Mucosa of rectum (tissue), 2 donors: ENCODE results near the gene MYO15B.
"Not testable (repeated sequence)": the region's sequence is repeated elsewhere in the genome, so short reads cannot be mapped to it uniquely, and the experiment has no call there.

Experiments
- H3K27ac ChIP-seq, 2 donors: one replicate each; pipeline ENCODE4 v1.7.0; 2013; ENCODE audit warnings: inconsistent platforms in 2 of 2, low read depth in 2 of 2, low read length in 2 of 2
- H3K27me3 ChIP-seq, 2 donors: one replicate each; pipeline ENCODE4 v1.7.0; 2013; ENCODE audit warnings: low read length in 2 of 2; ENCODE audit not compliant: control insufficient read depth in 2 of 2, insufficient read depth in 2 of 2
- H3K36me3 ChIP-seq, 2 donors: one replicate each; pipeline ENCODE4 v1.7.0; 2013; ENCODE audit warnings: low read length in 2 of 2; ENCODE audit not compliant: control insufficient read depth in 2 of 2, insufficient read depth in 2 of 2
- H3K4me1 ChIP-seq, 2 donors: one replicate each; pipeline ENCODE4 v1.7.0; 2013; ENCODE audit warnings: low read length in 2 of 2, mild to moderate bottlenecking in 1 of 2; ENCODE audit not compliant: control insufficient read depth in 2 of 2, insufficient read depth in 2 of 2
- H3K4me3 ChIP-seq, 2 donors: one replicate each; pipeline ENCODE4 v1.7.0; 2013; ENCODE audit warnings: low read length in 2 of 2
- H3K9ac ChIP-seq, 2 donors: one replicate each; pipeline ENCODE4 v1.7.0; 2013; ENCODE audit warnings: low read length in 2 of 2, low read depth in 1 of 2, mild to moderate bottlenecking in 1 of 2
- H3K9me3 ChIP-seq, 2 donors: one replicate each; pipeline ENCODE4 v1.7.0; 2013; ENCODE audit warnings: low read length in 2 of 2; ENCODE audit not compliant: control insufficient read depth in 2 of 2
- donor health status: healthy.
- donor health status: Normal muscosa, but diverticular disease.

The MYO15B gene

GRCh38 chr17:75575197-75575596 lies 12.4 kb upstream of the MYO15B start:
- Histone ChIP-seq H3K36me3 (peaks cover 23 to 29% of the 10 kb centered on the region in 2 donors), H3K27ac (peak overlapping the region; percentile 95 to 98), H3K4me1 (peaks cover 24 to 40% of the 10 kb centered on the region in 2 donors), H3K9ac (peak overlapping the region in 1 of 2 donors; percentile 4), H3K9me3 (no peaks in the 10 kb centered on the region), H3K27me3 (no peaks in the 10 kb centered on the region), H3K4me3 (no peak overlapping the region)

GRCh38 chr17:75575728-75576127 lies 11.9 kb upstream of the MYO15B start:
- Histone ChIP-seq H3K36me3 (peaks cover 20 to 24% of the 10 kb centered on the region in 2 donors), H3K27ac (peak overlapping the region; percentile 95 to 98), H3K9ac (peak overlapping the region in 1 of 2 donors; percentile 4), H3K27me3 (no peaks in the 10 kb centered on the region), H3K4me3 (no peak overlapping the region), H3K9me3 (no peaks in the 10 kb centered on the region), H3K4me1 (peaks cover 23 to 40% of the 10 kb centered on the region in 2 donors)

DNA sequence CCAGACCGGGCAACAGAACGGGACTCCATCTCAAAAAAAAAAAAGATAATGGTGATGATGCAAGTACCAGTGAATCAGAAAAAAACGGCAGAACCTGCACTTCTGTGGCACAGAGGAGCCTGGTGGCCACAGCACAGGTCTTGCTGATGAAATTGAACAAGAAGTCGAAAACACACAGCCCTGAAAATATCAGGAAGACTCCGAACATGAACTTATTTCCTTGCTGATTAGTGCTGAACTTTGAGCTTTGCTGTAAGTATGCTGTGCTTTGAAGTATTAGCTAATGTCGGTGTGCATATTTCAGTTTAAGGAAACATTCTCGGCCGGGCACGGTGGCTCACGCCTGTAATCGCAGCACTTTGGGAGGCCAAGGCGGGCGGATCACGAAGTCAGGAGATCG lies 10.9 kb upstream of the MYO15B start:
- no peaks in the 10 kb centered on the region for H3K27me3 ChIP-seq
- H3K4me3 ChIP-seq: no peak overlapping the region
- H3K9ac ChIP-seq: peak overlapping the region in 1 of 2 donors; percentile 51
- no peaks in the 10 kb centered on the region for H3K9me3 ChIP-seq
- H3K27ac ChIP-seq: peak overlapping the region; percentile 95 to 98
- peaks cover 21 to 40% of the 10 kb centered on the region in 2 donors for H3K4me1 ChIP-seq
- peaks cover 13 to 16% of the 10 kb centered on the region in 2 donors for H3K36me3 ChIP-seq

DNA sequence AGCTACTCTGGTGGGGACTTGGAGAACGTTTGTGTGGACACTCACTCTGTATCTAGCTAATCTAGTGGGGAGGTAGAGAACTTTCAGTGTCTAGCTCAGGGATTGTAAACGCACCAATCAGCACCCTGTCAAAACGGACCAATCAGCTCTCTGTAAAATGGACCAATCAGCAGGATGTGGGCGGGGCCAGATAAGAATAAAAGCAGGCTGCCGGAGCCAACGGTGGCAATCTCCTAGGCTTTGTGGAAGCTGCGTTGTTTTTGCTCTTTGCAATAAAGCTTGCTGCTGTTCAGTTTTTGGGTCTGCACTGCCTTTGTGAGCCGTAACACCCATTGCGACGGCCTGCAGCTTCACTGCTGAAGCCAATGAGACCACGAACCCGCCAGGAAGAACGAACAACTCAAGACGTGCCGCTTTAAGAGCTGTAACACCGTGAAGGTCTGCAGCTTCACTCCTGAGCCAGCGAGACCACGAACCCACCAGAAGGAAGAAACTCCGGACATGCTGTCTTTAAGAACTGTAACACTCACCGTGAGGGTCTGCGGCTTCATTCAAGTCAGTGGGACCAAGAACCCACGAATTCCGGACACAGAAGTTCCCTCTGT lies 6.4 kb upstream of the MYO15B start:
- H3K4me3 ChIP-seq: peak overlapping the region in 1 of 2 donors; percentile 28
- not testable (repeated sequence) for H3K9me3 ChIP-seq, H3K9ac ChIP-seq, H3K36me3 ChIP-seq, H3K27ac ChIP-seq, H3K27me3 ChIP-seq
- peaks cover 11 to 25% of the 10 kb centered on the region in 2 donors for H3K4me1 ChIP-seq

DNA sequence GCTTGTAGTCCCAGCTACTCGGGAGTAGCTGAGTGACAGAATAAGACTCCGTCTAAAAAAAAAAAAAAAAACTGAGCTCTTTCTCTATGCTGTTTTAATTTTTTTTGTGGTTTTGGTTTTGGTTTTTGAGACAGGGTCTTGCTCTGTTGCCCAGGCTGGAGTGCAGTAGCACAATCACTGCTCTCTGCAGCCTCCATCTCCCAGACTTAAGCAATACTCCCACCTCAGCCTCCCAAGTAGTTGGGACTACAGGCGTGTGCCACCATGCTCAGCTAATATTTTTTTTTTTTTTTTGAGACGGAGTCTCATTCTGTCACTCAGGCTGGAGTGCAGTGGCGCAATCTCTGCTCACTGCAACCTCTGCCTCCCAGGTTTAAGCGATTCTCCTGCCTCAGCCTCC lies 4.4 kb upstream of the MYO15B start:
- H3K27me3 ChIP-seq, H3K9ac ChIP-seq, H3K4me3 ChIP-seq, H3K36me3 ChIP-seq, H3K27ac ChIP-seq, H3K9me3 ChIP-seq: not testable (repeated sequence)
- H3K4me1 ChIP-seq: peaks cover 19 to 20% of the 10 kb centered on the region in 2 donors

GRCh38 chr17:75584849-75585175 lies 2.8 kb upstream of the MYO15B start:
- Histone ChIP-seq H3K9ac (no peak overlapping the region), H3K27me3 (no peaks in the 10 kb centered on the region)

DNA sequence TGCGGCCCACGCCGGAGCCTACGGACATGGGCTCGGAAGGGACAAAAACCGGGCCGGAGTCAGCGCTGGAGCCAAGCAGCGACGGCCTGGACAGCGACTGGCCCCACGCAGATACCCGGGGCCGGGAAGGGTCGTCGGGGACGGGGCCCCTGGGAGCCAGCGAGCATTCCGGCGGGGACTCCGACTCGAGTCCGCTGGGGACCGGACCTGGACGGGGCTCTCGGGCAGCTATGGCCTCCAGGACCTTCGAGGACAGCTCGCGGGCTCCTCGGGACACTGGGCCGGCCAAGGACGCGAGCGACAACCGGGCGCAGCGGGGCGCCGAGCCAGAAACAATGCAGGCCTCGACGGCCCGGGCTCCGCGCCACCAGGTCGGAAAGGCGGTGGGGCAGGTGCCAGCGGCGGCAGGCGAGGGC lies 1.0 kb downstream of the MYO15B start:
- no peaks in the 10 kb centered on the region for H3K9me3 ChIP-seq
- H3K27ac ChIP-seq: peak overlapping the region; percentile 82 to 90
- no peaks in the 10 kb centered on the region for H3K36me3 ChIP-seq
- peaks cover 9 to 11% of the 10 kb centered on the region in 2 donors for H3K4me1 ChIP-seq
- peak overlapping the region; percentile 68 to 81 for H3K9ac ChIP-seq
- H3K27me3 ChIP-seq: no peaks in the 10 kb centered on the region
- peak overlapping the region; percentile 64 to 71 for H3K4me3 ChIP-seq

More at GRCh38 chr17:75584849-75585175, 2.8 kb upstream of the MYO15B start:
- H3K36me3 ChIP-seq: no peaks in the 10 kb centered on the region
- peaks cover 9 to 11% of the 10 kb centered on the region in 2 donors for H3K4me1 ChIP-seq
- no peak overlapping the region for H3K4me3 ChIP-seq
- no peaks in the 10 kb centered on the region for H3K9me3 ChIP-seq
- H3K27ac ChIP-seq: no peak overlapping the region

DNA sequence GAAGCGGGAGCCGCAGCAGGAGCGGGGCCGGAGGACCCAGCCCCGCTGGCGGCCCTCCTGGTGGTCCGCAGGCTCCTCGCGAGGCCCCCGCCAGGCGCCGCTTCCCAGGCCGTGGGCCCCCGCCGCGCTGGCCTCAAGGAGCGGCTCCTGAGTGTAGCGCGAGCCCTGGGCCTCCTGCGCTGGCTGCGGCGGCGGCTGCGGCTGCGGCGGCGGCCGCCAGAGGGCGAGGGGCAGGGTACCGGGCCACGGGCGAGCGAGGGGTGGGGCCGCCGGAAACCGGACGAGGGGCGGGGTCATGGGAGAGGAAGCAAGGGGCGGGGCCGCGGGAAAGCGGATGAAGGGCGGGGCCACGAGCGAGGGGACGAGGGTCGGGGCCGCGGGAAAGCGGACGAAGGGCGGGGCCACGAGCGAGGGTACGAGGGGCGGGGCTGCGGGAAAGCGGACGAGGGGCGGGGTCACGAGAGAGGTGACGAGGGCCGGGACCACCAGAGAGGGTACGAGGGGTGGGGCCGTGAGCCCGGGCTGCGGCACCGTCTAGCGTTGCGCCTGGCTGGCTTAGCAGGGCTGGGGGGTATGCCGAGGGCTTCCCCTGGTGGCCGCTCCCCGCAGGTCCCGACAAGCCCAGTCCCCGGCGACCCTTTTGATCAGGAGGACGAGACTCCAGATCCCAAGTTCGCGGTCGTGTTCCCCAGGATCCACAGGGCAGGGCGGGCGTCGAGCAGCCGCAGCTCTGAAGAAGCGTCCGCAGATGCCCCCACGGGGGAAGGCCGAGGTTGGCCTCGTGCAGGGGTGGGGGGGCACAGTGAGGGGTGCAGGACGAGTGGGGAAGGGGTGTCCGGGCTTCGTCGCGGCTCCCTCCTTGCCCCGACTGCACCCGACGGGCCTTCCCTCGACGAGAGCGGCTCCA lies 1.7 kb downstream of the MYO15B start:
- Histone ChIP-seq H3K4me1 (peaks cover 9 to 11% of the 10 kb centered on the region in 2 donors), H3K36me3 (no peaks in the 10 kb centered on the region), H3K27me3 (no peaks in the 10 kb centered on the region), H3K4me3 (peak overlapping the region; percentile 64 to 71), H3K9ac (peak overlapping the region; percentile 68 to 81), H3K27ac (peak overlapping the region; percentile 82 to 90), H3K9me3 (no peaks in the 10 kb centered on the region)

- peak overlapping the region in 1 of 2 donors; percentile 68 for H3K9ac ChIP-seq
- peaks cover 9 to 11% of the 10 kb centered on the region in 2 donors for H3K4me1 ChIP-seq
- H3K27ac ChIP-seq: peak overlapping the region in 1 of 2 donors; percentile 61
- H3K36me3 ChIP-seq: no peaks in the 10 kb centered on the region
- H3K27me3 ChIP-seq: no peaks in the 10 kb centered on the region
- H3K4me3 ChIP-seq: peak overlapping the region in 1 of 2 donors; percentile 48
- no peaks in the 10 kb centered on the region for H3K9me3 ChIP-seq
These were observed 2.3 kb downstream of the MYO15B start for GRCh38 chr17:75589919-75590303.

DNA sequence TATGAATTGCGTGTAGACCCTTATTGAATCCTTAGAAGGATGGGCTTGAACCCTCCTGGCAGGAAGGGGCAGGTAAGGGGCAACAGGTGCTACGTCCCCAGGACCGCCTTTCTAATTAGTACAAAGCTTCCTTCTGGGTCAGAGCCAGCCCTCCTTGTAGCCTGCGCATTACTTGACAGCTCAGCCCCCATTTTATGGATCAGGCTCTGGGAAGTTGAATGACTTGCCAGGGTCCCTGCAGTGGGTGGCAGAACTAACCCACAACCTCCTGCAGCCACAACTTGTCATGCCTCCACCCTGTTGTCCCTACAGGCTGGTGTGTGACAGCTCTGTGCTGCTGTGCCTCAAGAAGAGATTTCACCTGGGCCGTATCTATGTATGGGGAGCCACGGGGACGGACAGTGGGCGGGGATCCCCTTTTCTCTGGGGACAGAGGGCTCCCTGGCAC lies 2.7 kb downstream of the MYO15B start:
- H3K9me3 ChIP-seq: no peaks in the 10 kb centered on the region
- H3K4me1 ChIP-seq: peaks cover 9 to 11% of the 10 kb centered on the region in 2 donors
- no peaks in the 10 kb centered on the region for H3K27me3 ChIP-seq
- H3K36me3 ChIP-seq: no peaks in the 10 kb centered on the region
- peak overlapping the region in 1 of 2 donors; percentile 12 for H3K9ac ChIP-seq
- H3K4me3 ChIP-seq: peak overlapping the region in 1 of 2 donors; percentile 48
- no peak overlapping the region for H3K27ac ChIP-seq
